ENCODE measurements around the gene MC3R.

MC3R gene

GRCh38 chr20:56223352-56223751, 25.2 kb upstream of the MC3R start:
- DNase-seq (ENCODE audit: low read depth, low spot score), result no peak
- no peaks in the 10 kb centered on the region for H3K27me3 ChIP-seq (ENCODE audit: insufficient read depth, insufficient read length)
- no peak overlapping the region for H3K4me3 ChIP-seq (ENCODE audit: insufficient read length, low read depth)
- H3K4me1 ChIP-seq (ENCODE audit: insufficient read depth, insufficient read length), result no peaks in the 10 kb centered on the region
- no peaks in the 10 kb centered on the region for H3K36me3 ChIP-seq (ENCODE audit: insufficient read depth, insufficient read length, low read length)
- TF ChIP-seq YY1 (IDR thresholded peaks at IDR 0.05; ENCODE audit: insufficient read depth, insufficient read length), result no peak
- TF ChIP-seq SUZ12 (IDR thresholded peaks at IDR 0.05; ENCODE audit: extremely low read depth, insufficient read depth, insufficient read length), result no peak
- TF ChIP-seq ZNF274 (IDR thresholded peaks at IDR 0.05; ENCODE audit: low read depth, low read length), result no peak
- H3K9me3 ChIP-seq (ENCODE audit: insufficient read depth, low read length), result peaks cover 50% of the 10 kb centered on the region
- H3K9ac ChIP-seq (ENCODE audit: insufficient read length, low read depth), result no peak overlapping the region

DNA sequence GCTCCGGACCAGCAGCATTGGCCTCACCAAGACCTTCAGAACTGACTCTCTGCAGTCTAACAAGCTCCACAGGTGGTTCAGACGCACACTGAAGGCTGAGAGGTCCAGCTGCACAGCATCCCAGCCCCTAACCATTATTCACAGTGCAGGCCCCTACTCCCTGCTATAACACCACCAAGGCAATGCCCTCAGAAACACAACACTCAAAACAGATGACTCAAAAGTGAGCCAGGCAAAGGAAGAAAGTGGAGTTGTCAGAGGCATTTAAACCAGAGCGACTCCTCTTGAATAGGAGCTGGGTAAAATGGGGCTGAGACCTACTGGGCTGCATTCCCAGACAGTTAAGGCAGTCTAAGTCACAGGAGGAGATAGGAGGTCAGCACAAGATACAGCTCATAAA, 20.5 kb upstream of the MC3R start:
- H3K4me1 ChIP-seq (ENCODE audit: insufficient read depth, insufficient read length), result no peaks in the 10 kb centered on the region
- DNase-seq (ENCODE audit: low read depth, low spot score), result no peak
- H3K27me3 ChIP-seq (ENCODE audit: insufficient read depth, insufficient read length), result no peaks in the 10 kb centered on the region
- peaks cover 19% of the 10 kb centered on the region; the same call in 1 of the 2 replicates for H3K9me3 ChIP-seq (ENCODE audit: insufficient read depth, low read length)
- H3K4me3 ChIP-seq (ENCODE audit: insufficient read length, low read depth), result no peak overlapping the region
- H3K9ac ChIP-seq (ENCODE audit: insufficient read length, low read depth), result no peak overlapping the region
- H3K36me3 ChIP-seq (ENCODE audit: insufficient read depth, insufficient read length, low read length), result no peaks in the 10 kb centered on the region
- no peak for TF ChIP-seq YY1 (IDR thresholded peaks at IDR 0.05; ENCODE audit: insufficient read depth, insufficient read length)
- TF ChIP-seq ZNF274 (IDR thresholded peaks at IDR 0.05; ENCODE audit: low read depth, low read length), result no peak
- TF ChIP-seq SUZ12 (IDR thresholded peaks at IDR 0.05; ENCODE audit: extremely low read depth, insufficient read depth, insufficient read length), result no peak

- no peaks in the 10 kb centered on the region for H3K27me3 ChIP-seq (ENCODE audit: insufficient read depth, insufficient read length)
Measured at GRCh38 chr20:56229812-56230211, 18.7 kb upstream of the MC3R start.

GRCh38 chr20:56234110-56234509, 14.4 kb upstream of the MC3R start:
- DNase-seq (ENCODE audit: low read depth, low spot score), result no peak
- Histone ChIP-seq H3K9me3 (ENCODE audit: insufficient read depth, low read length) (peaks cover 37% of the 10 kb centered on the region), H3K36me3 (ENCODE audit: insufficient read depth, insufficient read length, low read length) (no peaks in the 10 kb centered on the region), H3K4me1 (ENCODE audit: insufficient read depth, insufficient read length) (no peaks in the 10 kb centered on the region), H3K4me3 (ENCODE audit: insufficient read length, low read depth) (no peak overlapping the region), H3K9ac (ENCODE audit: insufficient read length, low read depth) (no peak overlapping the region), H3K27me3 (ENCODE audit: insufficient read depth, insufficient read length) (no peaks in the 10 kb centered on the region)
- TF ChIP-seq YY1 (IDR thresholded peaks at IDR 0.05; ENCODE audit: insufficient read depth, insufficient read length) (no peak), ZNF274 (IDR thresholded peaks at IDR 0.05; ENCODE audit: low read depth, low read length) (no peak), SUZ12 (IDR thresholded peaks at IDR 0.05; ENCODE audit: extremely low read depth, insufficient read depth, insufficient read length) (no peak)

More at GRCh38 chr20:56229812-56230211, 18.7 kb upstream of the MC3R start:
- no peak for TF ChIP-seq YY1 (IDR thresholded peaks at IDR 0.05; ENCODE audit: insufficient read depth, insufficient read length)
- no peak for TF ChIP-seq SUZ12 (IDR thresholded peaks at IDR 0.05; ENCODE audit: extremely low read depth, insufficient read depth, insufficient read length)
- TF ChIP-seq ZNF274 (IDR thresholded peaks at IDR 0.05; ENCODE audit: low read depth, low read length), result no peak
- DNase-seq (ENCODE audit: low read depth, low spot score), result no peak
- Histone ChIP-seq H3K4me3 (ENCODE audit: insufficient read length, low read depth) (no peak overlapping the region), H3K9ac (ENCODE audit: insufficient read length, low read depth) (no peak overlapping the region), H3K36me3 (ENCODE audit: insufficient read depth, insufficient read length, low read length) (no peaks in the 10 kb centered on the region), H3K9me3 (ENCODE audit: insufficient read depth, low read length) (peaks cover 28% of the 10 kb centered on the region), H3K4me1 (ENCODE audit: insufficient read depth, insufficient read length) (no peaks in the 10 kb centered on the region)

DNA sequence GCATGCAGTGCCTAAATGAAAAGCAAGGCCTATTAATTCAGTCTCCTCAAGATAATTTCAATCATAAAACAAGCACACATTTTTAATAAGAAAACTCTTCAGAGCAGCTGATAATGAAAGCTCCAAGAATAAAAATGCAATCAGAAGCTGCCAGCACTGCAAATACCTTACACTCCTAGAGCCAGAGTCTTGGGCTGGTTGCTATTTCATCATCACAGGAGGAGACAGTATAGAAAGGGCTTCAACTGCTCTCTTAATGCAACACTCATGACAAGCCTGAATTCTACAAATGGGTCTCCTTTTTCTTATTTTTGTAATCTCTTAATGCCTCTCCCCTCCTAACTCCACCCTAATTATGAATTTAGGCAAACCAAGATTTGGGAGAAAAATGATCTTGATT, 11.2 kb upstream of the MC3R start:
- H3K4me3 ChIP-seq (ENCODE audit: insufficient read length, low read depth), result no peak overlapping the region
- H3K9ac ChIP-seq (ENCODE audit: insufficient read length, low read depth), result no peak overlapping the region
- DNase-seq (ENCODE audit: low read depth, low spot score), result no peak
- no peaks in the 10 kb centered on the region for H3K27me3 ChIP-seq (ENCODE audit: insufficient read depth, insufficient read length)
- TF ChIP-seq YY1 (IDR thresholded peaks at IDR 0.05; ENCODE audit: insufficient read depth, insufficient read length), result no peak
- TF ChIP-seq ZNF274 (IDR thresholded peaks at IDR 0.05; ENCODE audit: low read depth, low read length), result no peak
- TF ChIP-seq SUZ12 (IDR thresholded peaks at IDR 0.05; ENCODE audit: extremely low read depth, insufficient read depth, insufficient read length), result no peak
- peaks cover 37% of the 10 kb centered on the region for H3K9me3 ChIP-seq (ENCODE audit: insufficient read depth, low read length)
- no peaks in the 10 kb centered on the region for H3K36me3 ChIP-seq (ENCODE audit: insufficient read depth, insufficient read length, low read length)
- H3K4me1 ChIP-seq (ENCODE audit: insufficient read depth, insufficient read length), result no peaks in the 10 kb centered on the region

GRCh38 chr20:56244259-56244658, 4.3 kb upstream of the MC3R start:
- no peaks in the 10 kb centered on the region for H3K9me3 ChIP-seq (ENCODE audit: insufficient read depth, low read length)
- H3K27me3 ChIP-seq (ENCODE audit: insufficient read depth, insufficient read length), result peaks cover 13% of the 10 kb centered on the region
- no peak for TF ChIP-seq YY1 (IDR thresholded peaks at IDR 0.05; ENCODE audit: insufficient read depth, insufficient read length)
- no peak for TF ChIP-seq ZNF274 (IDR thresholded peaks at IDR 0.05; ENCODE audit: low read depth, low read length)
- no peak for TF ChIP-seq SUZ12 (IDR thresholded peaks at IDR 0.05; ENCODE audit: extremely low read depth, insufficient read depth, insufficient read length)
- no peak overlapping the region for H3K9ac ChIP-seq (ENCODE audit: insufficient read length, low read depth)
- H3K4me3 ChIP-seq (ENCODE audit: insufficient read length, low read depth), result no peak overlapping the region
- DNase-seq (ENCODE audit: low read depth, low spot score), result no peak
- no peaks in the 10 kb centered on the region for H3K36me3 ChIP-seq (ENCODE audit: insufficient read depth, insufficient read length, low read length)
- no peaks in the 10 kb centered on the region for H3K4me1 ChIP-seq (ENCODE audit: insufficient read depth, insufficient read length)

GRCh38 chr20:56245761-56246160, 2.8 kb upstream of the MC3R start:
- DNase-seq (ENCODE audit: low read depth, low spot score), result no peak

More at GRCh38 chr20:56245761-56246160, 2.8 kb upstream of the MC3R start:
- Histone ChIP-seq H3K36me3 (ENCODE audit: insufficient read depth, insufficient read length, low read length) (no peaks in the 10 kb centered on the region), H3K4me1 (ENCODE audit: insufficient read depth, insufficient read length) (no peaks in the 10 kb centered on the region), H3K9me3 (ENCODE audit: insufficient read depth, low read length) (no peaks in the 10 kb centered on the region), H3K9ac (ENCODE audit: insufficient read length, low read depth) (no peak overlapping the region), H3K27me3 (ENCODE audit: insufficient read depth, insufficient read length) (peaks cover 20% of the 10 kb centered on the region), H3K4me3 (ENCODE audit: insufficient read length, low read depth) (no peak overlapping the region)
- TF ChIP-seq ZNF274 (IDR thresholded peaks at IDR 0.05; ENCODE audit: low read depth, low read length), result no peak
- no peak for TF ChIP-seq SUZ12 (IDR thresholded peaks at IDR 0.05; ENCODE audit: extremely low read depth, insufficient read depth, insufficient read length)
- TF ChIP-seq YY1 (IDR thresholded peaks at IDR 0.05; ENCODE audit: insufficient read depth, insufficient read length), result no peak

All from NT2/D1 (cell line).